ENCODE results near the gene HLA-DOB.

GRCh38 chr6:32865724-32866443, 49.1 kb upstream of the HLA-DOB start:
- TF ChIP-seq POLR2AphosphoS5 (IDR thresholded peaks at IDR 0.05) (no peak), CTCF (IDR thresholded peaks at IDR 0.05) (no peak)

Measured in upper lobe of left lung (tissue), 4 donors.